Stomach smooth muscle (tissue), 2 donors: ENCODE measurements around the gene SSR4.
"Not testable (repeated sequence)": the region's sequence is repeated elsewhere in the genome, so short reads cannot be mapped to it uniquely, and the experiment has no call there.

Experiments used
- H3K27ac ChIP-seq: one replicate; pipeline ENCODE4 v1.7.0; 2013; ENCODE audit warnings: mild to moderate bottlenecking, low read length, inconsistent platforms
- H3K27me3 ChIP-seq, 2 donors: one replicate each; pipeline ENCODE4 v1.7.0; 2013; ENCODE audit warnings: low read length in 2 of 2; ENCODE audit not compliant: insufficient read depth in 2 of 2, control insufficient read depth in 1 of 2
- H3K36me3 ChIP-seq, 2 donors: one replicate each; pipeline ENCODE4 v1.7.0; 2013; ENCODE audit warnings: low read length in 2 of 2; ENCODE audit not compliant: control insufficient read depth in 2 of 2, insufficient read depth in 2 of 2
- H3K4me1 ChIP-seq: one replicate; pipeline ENCODE4 v1.7.0; 2013; ENCODE audit warnings: low read length; ENCODE audit not compliant: control insufficient read depth, insufficient read depth
- H3K4me3 ChIP-seq, 2 donors: one replicate each; pipeline ENCODE4 v1.7.0; 2013; ENCODE audit warnings: low read length in 2 of 2
- H3K9ac ChIP-seq, 2 donors: one replicate each; pipeline ENCODE4 v1.7.0; 2013; ENCODE audit warnings: low read length in 2 of 2, mild to moderate bottlenecking in 1 of 2
- H3K9me3 ChIP-seq, 2 donors: one replicate each; pipeline ENCODE4 v1.7.0; 2013; ENCODE audit warnings: low read length in 2 of 2; ENCODE audit not compliant: control insufficient read depth in 2 of 2
- donor health status: healthy.
- donor health status: Pancreatic carcinoma.

Gene SSR4

DNA sequence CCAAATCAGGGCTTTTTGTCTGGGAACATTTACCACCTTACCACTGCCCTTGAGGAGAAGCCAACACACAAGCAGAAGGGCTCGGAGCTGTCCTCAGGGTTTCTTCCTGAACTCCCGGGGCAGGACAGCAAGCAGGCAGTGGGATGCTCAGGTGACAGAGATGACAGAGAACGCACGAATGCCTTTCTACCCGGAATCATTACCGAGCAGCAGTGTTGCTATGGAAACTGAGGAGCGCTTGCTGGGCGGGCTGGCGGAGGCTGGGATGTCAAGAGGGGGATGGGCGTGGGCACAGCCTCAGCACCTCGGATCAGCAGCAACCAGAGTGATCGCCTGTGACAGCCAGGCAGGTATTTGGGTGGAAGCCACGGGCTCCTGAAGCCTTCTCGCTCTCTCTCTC lies 17.8 kb downstream of the SSR4 start:
- no peak overlapping the region for H3K27ac ChIP-seq
- H3K4me1 ChIP-seq = no peaks in the 10 kb centered on the region
- H3K4me3 ChIP-seq = no peak overlapping the region
- H3K27me3 ChIP-seq = peaks cover 0 to 2% of the 10 kb centered on the region in 2 donors
- no peak overlapping the region for H3K9ac ChIP-seq
- H3K36me3 ChIP-seq = no peaks in the 10 kb centered on the region
- H3K9me3 ChIP-seq = no peaks in the 10 kb centered on the region

DNA sequence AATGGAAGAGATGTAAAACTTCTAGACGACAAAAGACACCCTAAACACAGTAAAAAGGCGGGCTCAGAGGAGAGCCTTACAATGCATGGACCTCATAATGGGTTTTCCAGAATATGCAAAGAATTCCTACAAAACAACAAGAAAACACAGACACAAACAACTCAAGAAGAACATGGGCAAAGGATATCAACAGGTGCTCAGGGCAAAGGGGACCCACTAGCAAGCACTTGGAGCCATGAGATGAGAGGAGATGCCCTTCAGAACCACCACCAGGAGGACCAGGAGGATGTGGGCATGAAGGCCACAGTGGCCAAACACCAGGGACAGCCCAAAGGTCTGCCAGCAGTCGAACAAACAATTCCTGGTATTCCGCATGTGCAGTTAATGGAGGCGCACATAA lies 18.7 kb downstream of the SSR4 start:
- Histone ChIP-seq H3K27me3 (peaks cover 0 to 7% of the 10 kb centered on the region in 2 donors), H3K9me3 (no peaks in the 10 kb centered on the region), H3K27ac (no peak overlapping the region), H3K9ac (no peak overlapping the region), H3K4me3 (no peak overlapping the region), H3K4me1 (no peaks in the 10 kb centered on the region), H3K36me3 (no peaks in the 10 kb centered on the region)

DNA sequence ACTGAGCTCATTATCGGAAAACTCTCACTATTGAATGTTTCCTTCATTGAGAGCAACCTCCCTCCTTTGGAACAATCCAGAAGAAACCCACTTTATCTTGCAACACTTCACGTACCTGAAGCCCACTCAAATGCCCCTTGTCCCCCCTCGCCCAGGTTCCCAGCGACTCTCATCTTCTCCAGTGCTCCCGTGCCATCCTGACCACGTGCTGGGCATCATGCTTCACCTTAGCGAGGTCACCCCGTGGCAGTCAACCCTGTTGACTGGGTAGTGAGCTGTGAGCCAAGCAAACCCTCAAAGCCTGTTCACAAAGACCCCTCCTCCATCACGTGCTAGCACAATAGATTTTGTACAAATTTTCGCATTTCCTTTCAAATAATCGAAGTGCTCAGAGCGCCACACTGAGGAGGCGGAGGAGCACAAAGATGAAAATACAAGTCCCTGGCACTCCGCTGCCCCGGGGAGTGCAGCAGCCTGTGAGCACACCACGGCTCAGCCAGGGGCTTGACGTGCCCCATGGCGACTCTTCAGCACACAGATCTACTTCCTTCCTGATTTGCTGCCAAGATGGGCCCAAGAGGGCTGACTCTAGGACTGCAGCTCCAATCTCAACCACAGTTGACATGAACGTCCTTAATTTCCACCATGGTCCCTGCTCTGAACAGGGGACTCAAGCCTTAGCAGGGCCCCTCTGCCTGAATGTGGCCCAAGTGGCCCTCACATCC lies 20.3 kb downstream of the SSR4 start:
- Histone ChIP-seq H3K4me1 (no peaks in the 10 kb centered on the region), H3K4me3 (no peak overlapping the region), H3K27ac (no peak overlapping the region), H3K9me3 (no peaks in the 10 kb centered on the region), H3K9ac (no peak overlapping the region), H3K27me3 (peaks cover 0 to 10% of the 10 kb centered on the region in 2 donors), H3K36me3 (no peaks in the 10 kb centered on the region)

DNA sequence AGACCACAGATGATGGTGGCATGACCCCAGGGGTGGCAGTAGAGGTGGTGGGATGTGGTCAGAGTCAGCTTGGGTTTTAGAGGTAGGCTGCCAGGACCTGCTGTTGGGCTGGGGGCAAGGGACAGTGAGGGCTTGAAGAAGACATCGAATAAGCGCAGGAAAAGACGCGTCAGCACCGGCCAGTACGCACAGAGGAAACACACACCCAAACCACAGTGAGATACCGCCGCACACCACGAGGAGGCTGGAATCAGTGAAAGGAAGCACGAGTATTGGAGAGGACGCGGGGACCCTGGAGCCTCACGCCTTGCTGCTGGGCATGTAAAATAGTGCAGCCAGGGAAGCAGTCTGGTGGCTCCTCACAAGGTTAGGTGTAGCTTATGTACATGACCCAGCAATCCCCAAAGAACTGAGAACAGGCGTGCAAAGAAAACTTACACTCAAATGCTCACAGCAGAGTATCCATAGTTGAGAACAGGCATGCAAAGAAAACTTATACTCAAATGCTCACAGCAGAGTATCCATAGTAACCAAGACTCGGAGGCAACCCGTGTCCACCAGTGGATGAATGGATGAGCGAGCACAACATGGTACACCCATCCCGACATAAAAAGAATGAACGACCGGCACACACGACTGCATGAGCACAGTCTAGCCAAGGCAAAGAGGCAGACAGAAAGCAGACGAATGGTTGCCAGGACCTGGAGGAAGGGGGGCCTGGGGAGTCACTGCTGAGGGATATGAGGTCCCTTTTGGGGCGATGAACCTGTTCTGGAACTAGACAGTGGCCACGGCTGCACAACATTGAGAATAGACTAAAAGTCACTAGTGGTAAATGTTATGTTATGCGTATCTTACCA lies 22.6 kb downstream of the SSR4 start:
- no peak overlapping the region for H3K9ac ChIP-seq
- H3K27ac ChIP-seq = no peak overlapping the region
- H3K36me3 ChIP-seq = no peaks in the 10 kb centered on the region
- no peaks in the 10 kb centered on the region for H3K4me1 ChIP-seq
- H3K27me3 ChIP-seq = peaks cover 0 to 10% of the 10 kb centered on the region in 2 donors
- H3K9me3 ChIP-seq = no peaks in the 10 kb centered on the region
- no peak overlapping the region for H3K4me3 ChIP-seq

DNA sequence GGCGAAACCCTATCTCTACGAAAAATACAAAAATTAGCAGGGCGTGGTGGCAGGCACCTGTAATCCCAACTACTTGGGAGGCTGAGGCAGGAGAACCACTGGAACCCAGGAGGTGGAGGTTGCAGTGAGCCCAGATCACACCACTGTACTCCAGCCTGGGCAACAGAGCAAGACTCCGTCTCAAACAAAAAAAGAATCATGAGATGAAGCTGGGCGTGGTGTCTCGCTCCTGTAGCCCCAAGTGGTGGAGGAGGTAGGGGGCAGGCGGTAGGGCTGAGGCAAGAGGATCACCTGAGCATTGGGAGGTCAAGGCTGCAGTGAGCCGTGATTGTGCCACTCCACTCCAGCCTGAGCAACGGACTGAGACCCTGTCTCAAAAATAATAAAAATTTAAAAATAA lies 23.6 kb downstream of the SSR4 start:
- not testable (repeated sequence) for H3K9ac ChIP-seq, H3K4me1 ChIP-seq, H3K9me3 ChIP-seq, H3K27ac ChIP-seq, H3K4me3 ChIP-seq, H3K36me3 ChIP-seq
- peaks cover 0 to 10% of the 10 kb centered on the region in 2 donors for H3K27me3 ChIP-seq

DNA sequence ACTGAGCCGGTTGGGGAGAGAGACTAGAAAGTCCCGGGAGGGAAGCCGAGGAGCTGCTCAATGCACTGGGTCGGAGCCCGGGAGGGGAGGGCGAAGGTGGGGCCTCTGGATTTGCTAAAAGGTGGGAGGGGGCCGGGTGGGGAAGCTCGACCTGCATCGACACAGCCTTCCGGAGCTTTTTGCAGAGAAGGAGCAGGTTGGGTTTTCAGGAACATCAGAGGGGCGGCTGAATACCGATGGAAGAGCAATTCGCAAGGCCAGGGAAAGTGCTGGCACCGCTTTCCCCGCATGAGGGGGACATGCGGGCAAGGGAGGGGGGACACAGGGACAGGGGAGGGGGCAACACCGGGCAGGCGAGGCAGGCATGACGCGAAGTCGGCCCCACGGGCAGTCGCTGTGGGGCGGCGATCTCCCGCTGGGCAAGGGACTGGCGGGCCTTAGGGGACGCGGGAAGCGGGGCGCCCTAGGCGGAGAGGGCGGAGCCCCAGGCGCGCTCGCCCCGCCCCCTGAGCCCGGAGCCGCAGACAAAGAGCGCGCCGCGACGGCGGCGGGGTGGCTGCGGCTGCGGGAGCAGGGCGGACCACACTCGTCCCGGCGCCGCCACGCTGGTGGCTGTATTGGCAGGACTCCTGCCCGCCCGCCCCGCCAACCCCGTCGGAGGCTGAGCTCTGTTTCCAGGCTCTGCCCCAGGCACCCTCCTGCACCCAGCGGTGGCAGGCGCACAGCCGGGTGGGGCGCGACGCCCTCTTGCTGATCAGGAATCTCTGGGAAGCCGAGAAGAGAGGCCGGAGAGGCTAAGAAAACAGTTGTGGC lies 24.3 kb downstream of the SSR4 start:
- H3K4me3 ChIP-seq = peak overlapping the region; percentile 51 to 64
- H3K9ac ChIP-seq = peak overlapping the region; percentile 13 to 38
- peaks cover 0 to 12% of the 10 kb centered on the region in 2 donors for H3K27me3 ChIP-seq

DNA sequence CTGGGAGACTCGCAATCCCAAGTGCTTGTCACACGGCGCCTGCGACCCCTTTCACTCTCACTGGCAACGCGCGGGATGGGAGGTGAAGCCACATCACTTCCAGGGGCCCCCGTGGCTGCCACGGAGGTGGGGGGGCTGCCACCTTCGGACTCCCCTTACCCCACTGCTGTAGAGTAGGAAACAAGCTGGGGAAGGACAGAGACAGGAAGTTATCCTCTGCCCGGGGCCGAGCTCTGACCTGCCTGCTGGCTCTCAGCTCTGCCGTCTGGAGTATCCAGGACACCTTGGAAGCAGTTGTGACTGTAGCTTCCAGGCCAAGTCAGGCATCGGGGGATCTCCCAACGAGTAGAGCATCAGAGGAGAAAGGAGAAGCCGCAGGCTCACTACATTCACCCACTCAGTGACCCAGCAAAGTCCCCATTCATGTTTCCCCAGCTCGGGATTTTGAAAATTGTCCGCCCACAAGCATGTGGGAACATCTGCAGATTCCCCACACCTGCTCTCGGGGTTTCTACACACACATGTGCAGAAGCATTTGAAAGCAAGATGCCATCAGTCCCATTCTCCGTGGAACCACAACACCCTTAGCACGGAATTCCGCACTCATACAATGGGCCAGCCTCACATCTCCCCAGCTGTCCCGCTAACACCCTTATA lies 25.0 kb downstream of the SSR4 start:
- no peaks in the 10 kb centered on the region for H3K36me3 ChIP-seq
- H3K9ac ChIP-seq = peak overlapping the region; percentile 13 to 38
- peaks cover 0 to 15% of the 10 kb centered on the region in 2 donors for H3K27me3 ChIP-seq
- peak overlapping the region; percentile 51 to 64 for H3K4me3 ChIP-seq
- H3K4me1 ChIP-seq = no peaks in the 10 kb centered on the region
- no peak overlapping the region for H3K27ac ChIP-seq
- no peaks in the 10 kb centered on the region for H3K9me3 ChIP-seq

More for the DNA sequence above, 24.3 kb downstream of the SSR4 start:
- H3K27ac ChIP-seq = no peak overlapping the region
- no peaks in the 10 kb centered on the region for H3K4me1 ChIP-seq
- H3K36me3 ChIP-seq = no peaks in the 10 kb centered on the region
- no peaks in the 10 kb centered on the region for H3K9me3 ChIP-seq

DNA sequence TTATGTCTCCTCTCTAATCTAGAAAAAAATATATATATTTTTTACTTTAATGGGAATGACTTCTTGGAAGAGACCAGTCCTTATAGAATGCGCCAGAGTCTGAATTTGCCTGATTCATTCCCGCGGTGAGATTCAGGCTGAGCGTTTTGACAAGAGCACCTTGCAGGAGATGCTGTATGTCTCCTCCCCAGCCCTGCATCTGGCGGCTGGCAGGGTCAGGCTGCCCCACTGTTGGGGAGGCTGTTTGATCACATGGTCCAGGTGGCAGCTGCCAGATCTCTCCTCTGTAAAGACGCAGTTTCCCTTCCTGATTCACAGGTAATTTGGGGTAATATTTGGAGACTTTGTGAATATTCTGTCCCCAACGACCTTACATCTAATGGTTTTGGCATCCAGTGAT lies 26.1 kb downstream of the SSR4 start:
- no peak overlapping the region for H3K4me3 ChIP-seq
- H3K9me3 ChIP-seq = no peaks in the 10 kb centered on the region
- H3K9ac ChIP-seq = no peak overlapping the region
- H3K27ac ChIP-seq = no peak overlapping the region
- no peaks in the 10 kb centered on the region for H3K4me1 ChIP-seq
- no peaks in the 10 kb centered on the region for H3K36me3 ChIP-seq
- peaks cover 0 to 15% of the 10 kb centered on the region in 2 donors for H3K27me3 ChIP-seq

DNA sequence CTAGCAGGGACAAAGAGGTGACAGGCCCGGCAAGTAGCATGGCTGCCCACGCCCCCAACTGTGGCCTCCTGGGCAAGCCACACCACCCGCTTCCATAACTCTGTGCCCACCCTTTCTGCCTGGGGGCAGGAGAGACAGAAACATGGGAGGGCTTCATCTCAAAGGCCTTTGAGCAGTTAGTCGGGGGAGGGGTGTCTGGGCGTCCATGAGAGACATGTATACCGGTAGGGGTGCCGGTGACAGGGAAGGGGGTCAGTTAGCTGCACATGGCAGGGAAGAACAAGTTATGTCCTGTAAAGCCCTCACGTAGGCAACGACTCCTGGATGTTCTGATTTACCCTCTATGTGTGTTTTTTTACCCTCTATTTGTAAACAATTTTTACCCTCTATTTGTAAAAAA lies 26.6 kb downstream of the SSR4 start:
- Histone ChIP-seq H3K4me1 (no peaks in the 10 kb centered on the region), H3K9me3 (no peaks in the 10 kb centered on the region)

DNA sequence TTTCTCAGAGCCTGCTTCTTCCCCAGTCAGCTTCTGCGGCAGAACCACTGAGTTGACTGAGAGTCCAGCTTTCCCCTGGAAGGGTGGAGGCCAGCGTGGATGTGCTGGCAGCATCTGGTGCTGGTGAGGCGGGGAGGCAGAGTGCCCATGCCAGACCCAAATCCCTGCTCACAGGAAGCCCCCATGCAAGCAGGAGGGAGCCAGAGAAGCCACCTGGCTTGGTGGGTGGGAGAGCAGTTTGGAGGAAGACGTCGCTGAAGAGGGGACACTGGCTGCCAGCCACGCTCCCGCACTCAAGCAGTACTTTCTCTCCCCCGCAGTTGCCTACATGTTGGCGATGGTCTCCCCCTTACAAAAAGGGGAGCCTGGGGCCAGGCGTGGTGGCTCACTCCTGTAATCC lies 29.9 kb downstream of the SSR4 start:
- Histone ChIP-seq H3K4me1 (peaks cover 7% of the 10 kb centered on the region), H3K36me3 (no peaks in the 10 kb centered on the region), H3K27me3 (peaks cover 0 to 19% of the 10 kb centered on the region in 2 donors), H3K9me3 (no peaks in the 10 kb centered on the region), H3K4me3 (no peak overlapping the region), H3K9ac (no peak overlapping the region), H3K27ac (no peak overlapping the region)

More for the DNA sequence above, 26.6 kb downstream of the SSR4 start:
- no peak overlapping the region for H3K9ac ChIP-seq
- no peak overlapping the region for H3K4me3 ChIP-seq
- no peaks in the 10 kb centered on the region for H3K36me3 ChIP-seq
- peaks cover 0 to 15% of the 10 kb centered on the region in 2 donors for H3K27me3 ChIP-seq
- no peak overlapping the region for H3K27ac ChIP-seq
